Fibroblast of mammary gland (primary cell): Measurements from ENCODE around the gene ALDH16A1.

Experiments
- DNase-seq: peaks from one replicate; pipeline ENCODE4 v3.0.0-alpha.2; 2010; ENCODE audit warnings: low read depth
- H3K4me3 ChIP-seq: 2 replicates; pipeline ENCODE4 v1.5.1; 2011; ENCODE audit warnings: low read depth, mild to moderate bottlenecking, low read length, moderate library complexity; ENCODE audit not compliant: control insufficient read depth
- CTCF ChIP-seq: conservative IDR thresholded peaks from 2 replicates; pipeline ENCODE4 v1.5.1; 2011; ENCODE audit warnings: low read depth, low read length, inconsistent platforms; ENCODE audit not compliant: control insufficient read depth, insufficient read depth

Gene ALDH16A1

GRCh38 chr19:49423071-49423984, 29.7 kb upstream of the ALDH16A1 start, which contains the start of gene PTH2:
PTH2 (minus strand) TSS chr19:49423441; CDS start chr19:49423339, 102 bp downstream.
- TF ChIP-seq CTCF: no peak
- no peak within 1 kb of the TSS for H3K4me3 ChIP-seq

GRCh38 chr19:49423985-49424303, 29.1 kb upstream of the ALDH16A1 start:
- no peak overlapping the region for H3K4me3 ChIP-seq
- TF ChIP-seq CTCF: no peak
- no peak for DNase-seq

More at GRCh38 chr19:49423071-49423984, 29.7 kb upstream of the ALDH16A1 start, which contains the start of gene PTH2:
- DNase-seq: no peak

GRCh38 chr19:49425178-49425577, 27.8 kb upstream of the ALDH16A1 start, which contains the start of gene GFY:
GFY (plus strand) TSS chr19:49425388; CDS start chr19:49426431, 1,043 bp downstream.
- H3K4me3 ChIP-seq: no peak within 1 kb of the TSS
- no peak for TF ChIP-seq CTCF
- no peak for DNase-seq

GRCh38 chr19:49425922-49426592, 27.0 kb upstream of the ALDH16A1 start:
- no peak overlapping the region for H3K4me3 ChIP-seq
- no peak for TF ChIP-seq CTCF
- DNase-seq: peak; percentile 52

GRCh38 chr19:49427339-49427738, 25.7 kb upstream of the ALDH16A1 start:
- DNase-seq: no peak
- no peak overlapping the region for H3K4me3 ChIP-seq
- no peak for TF ChIP-seq CTCF

GRCh38 chr19:49427855-49428546, 25.0 kb upstream of the ALDH16A1 start:
- no peak for TF ChIP-seq CTCF
- no peak for DNase-seq
- H3K4me3 ChIP-seq: no peak overlapping the region
